HepG2 (cell line): ENCODE measurements around the gene IRS1. TPM values are rescaled to one million over a fixed set of nuclear protein-coding genes. Genes with fewer than 3 reads are reported as not detected.
A peak's percentile ranks its signal among the peaks of the same experiment; 100 is the strongest.

Experiments used
- ATF1 ChIP-seq: IDR thresholded peaks from 2 replicates; pipeline ENCODE4 v1.6.1; 2016; ENCODE audit warnings: mild to moderate bottlenecking, control low read depth
- BCL6 ChIP-seq: IDR thresholded peaks from 2 replicates; pipeline ENCODE4 v1.6.1; 2016; ENCODE audit warnings: missing genetic modification reagents, missing compliant biosample characterization
- DBP ChIP-seq: sonication (generic); formaldehyde crosslinking; IDR thresholded peaks from 2 replicates; pipeline ENCODE4 v1.4.0; 2020; ENCODE audit warnings: missing genetic modification reagents; ENCODE audit errors: not compliant biosample characterization
- FOXO4 ChIP-seq: sonication (generic); formaldehyde crosslinking; conservative IDR thresholded peaks from 2 replicates; pipeline ENCODE4 v1.8.1; 2023; ENCODE audit warnings: missing genetic modification reagents
- HDAC6 ChIP-seq: fragments of 200-600 bp; sonication (generic); IDR thresholded peaks from 2 replicates; pipeline ENCODE4 v1.7.0; 2017; ENCODE audit warnings: mild to moderate bottlenecking, antibody characterized with exemption, low read length, low read depth
- JARID2 ChIP-seq: sonication (generic); formaldehyde crosslinking; IDR thresholded peaks from 2 replicates; pipeline ENCODE4 v1.8.1; 2023; ENCODE audit warnings: missing genetic modification reagents, inconsistent platforms; ENCODE audit not compliant: insufficient replicate concordance
- KDM1A ChIP-seq: IDR thresholded peaks from 2 replicates; pipeline ENCODE4 v1.6.1; 2016; ENCODE audit warnings: missing compliant biosample characterization
- NR2F2 ChIP-seq: IDR thresholded peaks from 2 replicates; pipeline ENCODE4 v1.6.1; 2012; ENCODE audit warnings: low read depth, inconsistent platforms, borderline replicate concordance
- REL ChIP-seq: sonication (generic); formaldehyde crosslinking; conservative IDR thresholded peaks from 2 replicates; pipeline ENCODE4 v1.8.0; 2022; ENCODE audit warnings: mild to moderate bottlenecking, missing genetic modification reagents, moderate library complexity
- SIX4 ChIP-seq: sonication (generic); formaldehyde crosslinking; IDR thresholded peaks from 2 replicates; pipeline ENCODE4 v1.4.0; 2020; ENCODE audit warnings: missing genetic modification reagents
- TARDBP ChIP-seq: sonication (generic); formaldehyde crosslinking; IDR thresholded peaks from 2 replicates; pipeline ENCODE4 v1.8.0; 2022; ENCODE audit warnings: mild to moderate bottlenecking, missing genetic modification reagents
- TMF1 ChIP-seq: sonication (generic); formaldehyde crosslinking; IDR thresholded peaks from 2 replicates; pipeline ENCODE4 v1.8.1; 2022; ENCODE audit warnings: low read depth, missing genetic modification reagents
- ZMYM3 ChIP-seq: sonication (generic); formaldehyde crosslinking; IDR thresholded peaks from 2 replicates; pipeline ENCODE4 v1.5.1; 2020; ENCODE audit warnings: mild to moderate bottlenecking, missing genetic modification reagents
- ZMYM4 ChIP-seq: sonication (generic); formaldehyde crosslinking; IDR thresholded peaks from 2 replicates; pipeline ENCODE4 v1.8.1; 2023; ENCODE audit warnings: mild to moderate bottlenecking, missing genetic modification reagents
- ZNF143 ChIP-seq: sonication (generic); formaldehyde crosslinking; IDR thresholded peaks from 2 replicates; pipeline ENCODE4 v1.4.0; 2020; ENCODE audit warnings: missing genetic modification reagents
- ZNF552 ChIP-seq: sonication (generic); formaldehyde crosslinking; IDR thresholded peaks from 2 replicates; pipeline ENCODE4 v1.9.0; 2022; ENCODE audit warnings: missing genetic modification reagents, mild to moderate bottlenecking, borderline replicate concordance
- ZNF574 ChIP-seq: sonication (generic); formaldehyde crosslinking; IDR thresholded peaks from 2 replicates; pipeline ENCODE4 v1.4.0; 2020; ENCODE audit warnings: missing genetic modification reagents
- ZNF607 ChIP-seq: sonication (generic); formaldehyde crosslinking; IDR thresholded peaks from 2 replicates; pipeline ENCODE4 v1.5.1; 2020; ENCODE audit warnings: missing genetic modification reagents, mild to moderate bottlenecking, borderline replicate concordance
- ZNF670 ChIP-seq: sonication (generic); formaldehyde crosslinking; IDR thresholded peaks from 2 replicates; pipeline ENCODE4 v1.8.0; 2022; ENCODE audit warnings: mild to moderate bottlenecking, missing genetic modification reagents, borderline replicate concordance
- ZNF850 ChIP-seq: sonication (generic); formaldehyde crosslinking; conservative IDR thresholded peaks from 2 replicates; pipeline ENCODE4 v1.9.0; 2021; ENCODE audit warnings: mild to moderate bottlenecking, missing genetic modification reagents
- ZSCAN29 ChIP-seq: sonication (generic); formaldehyde crosslinking; conservative IDR thresholded peaks from 2 replicates; pipeline ENCODE4 v1.4.0; 2020; ENCODE audit warnings: mild to moderate bottlenecking, missing genetic modification reagents
- ZSCAN31 ChIP-seq: sonication (generic); formaldehyde crosslinking; IDR thresholded peaks from 2 replicates; pipeline ENCODE4 v1.5.0; 2020; ENCODE audit warnings: low read depth, mild to moderate bottlenecking, missing genetic modification reagents
- polyA plus RNA-seq, 8 experiments: library from polyadenylated mRNA; depleted of rRNA in 3 of 8; stranded (reverse) in 7 of 8; unstranded in 1 of 8; fragments of >200 nt; fragmentation: Illumina TruSeq in 4 of 8; extraction: Trizol in 4 of 8; gene quantifications; 2 replicates each; pipeline versions ENCODE4 v1.2.1 to v1.2.3, GENCODE V29; 2011 to 2016; ENCODE audit warnings: low read depth in 4 of 8, missing spikeins in 1 of 8, mixed read lengths in 1 of 8; ENCODE audit not compliant: insufficient read depth in 1 of 8
- total RNA-seq, 5 experiments: library from RNA; depleted of rRNA; stranded (reverse); fragments of >200 nt; fragmentation: Illumina TruSeq; extraction: Trizol; gene quantifications; 2 replicates each; pipeline ENCODE4 v1.2.3, GENCODE V29; 2016; ENCODE audit warnings: low read depth in 1 of 5
- TF ChIP-seq, protein P1 (sequence below): IDR thresholded peaks from 2 replicates; pipeline ENCODE4 v1.6.1; 2016; ENCODE audit warnings: control low read depth
- TF ChIP-seq, protein P2 (sequence below): sonication (generic); formaldehyde crosslinking; IDR thresholded peaks from 2 replicates; pipeline ENCODE4 v1.4.0; 2020; ENCODE audit warnings: mild to moderate bottlenecking, low read depth, missing genetic modification reagents

IRS1 gene
- total and polyA plus RNA-seq, 2 of the 13 experiments (the other 11 are each of a cell fraction or from before 2014, with no cell fraction given): 8.7 to 9.0 TPM

DNA sequence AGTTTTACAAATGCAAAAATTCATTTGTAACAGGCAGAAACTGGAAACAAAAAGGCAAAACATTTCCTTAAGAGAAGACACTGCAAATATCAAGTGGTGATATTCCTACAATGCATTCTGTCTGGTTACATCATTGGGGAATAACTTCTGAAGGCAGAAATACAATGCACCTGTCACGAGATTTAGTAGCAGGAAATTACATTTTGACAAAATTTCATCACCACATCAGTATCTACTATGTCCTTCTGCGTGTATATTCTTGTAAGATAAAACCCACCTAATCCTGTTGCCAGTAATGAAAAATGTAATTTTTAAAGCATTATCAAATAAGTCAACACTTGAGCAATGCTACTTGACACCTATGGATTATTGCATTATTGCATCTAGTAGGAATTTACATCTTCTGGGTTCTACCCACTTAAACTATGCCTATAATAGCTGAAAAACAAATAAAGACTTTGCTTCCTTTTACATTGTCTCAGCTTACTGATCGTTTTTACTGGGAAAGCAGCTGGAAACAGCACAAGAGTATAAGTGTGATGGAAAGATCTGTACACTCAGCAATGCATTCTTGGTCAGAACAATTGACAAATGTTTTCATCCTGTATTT is 59.5 kb downstream of the IRS1 start (continued):
- TF ChIP-seq DBP (no peak), KDM1A (CRISPR knock-in tag) (no peak), TARDBP (peak; percentile 20; the same call in 1 of the 2 replicates), ZNF552 (no peak), NR2F2 (no peak), ATF1 (no peak), FOXO4 (CRISPR knock-in tag) (no peak), ZNF574 (CRISPR knock-in tag) (no peak), BCL6 (0 out of 2 replicates have a peak, but pooled peaks have one; percentile 20), SIX4 (CRISPR knock-in tag) (0 out of 2 replicates have a peak, but pooled peaks have one; percentile 41), ZNF607 (CRISPR knock-in tag) (no peak), ZNF670 (CRISPR knock-in tag) (no peak), ZMYM3 (no peak), REL (CRISPR knock-in tag) (no peak), ZNF143 (CRISPR knock-in tag) (no peak), ZMYM4 (CRISPR knock-in tag) (peak; percentile 14; the same call in 1 of the 2 replicates), JARID2 (CRISPR knock-in tag) (no peak), HDAC6 (no peak), TMF1 (CRISPR knock-in tag) (no peak), ZSCAN31 (CRISPR knock-in tag) (no peak), ZNF850 (CRISPR knock-in tag) (no peak), ZSCAN29 (no peak)
- TF ChIP-seq, protein P1, sequence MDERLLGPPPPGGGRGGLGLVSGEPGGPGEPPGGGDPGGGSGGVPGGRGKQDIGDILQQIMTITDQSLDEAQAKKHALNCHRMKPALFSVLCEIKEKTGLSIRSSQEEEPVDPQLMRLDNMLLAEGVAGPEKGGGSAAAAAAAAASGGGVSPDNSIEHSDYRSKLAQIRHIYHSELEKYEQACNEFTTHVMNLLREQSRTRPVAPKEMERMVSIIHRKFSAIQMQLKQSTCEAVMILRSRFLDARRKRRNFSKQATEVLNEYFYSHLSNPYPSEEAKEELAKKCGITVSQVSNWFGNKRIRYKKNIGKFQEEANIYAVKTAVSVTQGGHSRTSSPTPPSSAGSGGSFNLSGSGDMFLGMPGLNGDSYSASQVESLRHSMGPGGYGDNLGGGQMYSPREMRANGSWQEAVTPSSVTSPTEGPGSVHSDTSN (CRISPR knock-in tag): no peak
- TF ChIP-seq, protein P2, sequence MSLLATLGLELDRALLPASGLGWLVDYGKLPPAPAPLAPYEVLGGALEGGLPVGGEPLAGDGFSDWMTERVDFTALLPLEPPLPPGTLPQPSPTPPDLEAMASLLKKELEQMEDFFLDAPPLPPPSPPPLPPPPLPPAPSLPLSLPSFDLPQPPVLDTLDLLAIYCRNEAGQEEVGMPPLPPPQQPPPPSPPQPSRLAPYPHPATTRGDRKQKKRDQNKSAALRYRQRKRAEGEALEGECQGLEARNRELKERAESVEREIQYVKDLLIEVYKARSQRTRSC: no peak
